MM.1S (cell line): ENCODE measurements around the gene STX8.

Source experiments
- DNase-seq: peaks from one replicate; pipeline ENCODE4 v3.0.0-alpha.2; 2015
- H2AFZ ChIP-seq: fragments of 300-600 bp; sonication (generic); 2 replicates; pipeline ENCODE4 v1.6.0; 2016; ENCODE audit warnings: antibody characterized with exemption, low read length
- H3F3A ChIP-seq: fragments of 300-600 bp; sonication (generic); 2 replicates; pipeline ENCODE4 v1.6.1; 2016; ENCODE audit warnings: mild to moderate bottlenecking, antibody characterized with exemption, low read length, moderate library complexity, mixed read lengths; ENCODE audit not compliant: insufficient read depth
- H3K27ac ChIP-seq: fragments of 300-600 bp; sonication (generic); 2 replicates; pipeline ENCODE4 v1.5.1; 2016; ENCODE audit warnings: mild to moderate bottlenecking, low read length
- H3K27me3 ChIP-seq: fragments of 300-600 bp; sonication (generic); replicated peaks from 2 replicates; pipeline ENCODE4 v1.6.0; 2016; ENCODE audit warnings: low read length; ENCODE audit not compliant: insufficient read depth
- H3K36me3 ChIP-seq: fragments of 300-600 bp; sonication (generic); replicated peaks from 2 replicates; pipeline ENCODE4 v1.6.1; 2016; ENCODE audit warnings: mild to moderate bottlenecking, low read length, mixed read lengths; ENCODE audit not compliant: insufficient read depth
- H3K4me1 ChIP-seq: fragments of 300-600 bp; sonication (generic); 2 replicates; pipeline ENCODE4 v1.6.1; 2016; ENCODE audit warnings: low read length, mixed read lengths
- H3K4me2 ChIP-seq: fragments of 300-600 bp; sonication (generic); 2 replicates; pipeline ENCODE4 v1.6.0; 2016; ENCODE audit warnings: low read depth, low read length
- H3K4me3 ChIP-seq: fragments of 300-600 bp; sonication (generic); 2 replicates; pipeline ENCODE4 v1.5.1; 2016; ENCODE audit warnings: low read length, mixed read lengths
- H3K79me2 ChIP-seq: fragments of 300-600 bp; sonication (generic); 2 replicates; pipeline ENCODE4 v1.6.1; 2016; ENCODE audit warnings: mixed run types, low read length, mixed read lengths
- H3K9ac ChIP-seq: fragments of 300-600 bp; sonication (generic); 2 replicates; pipeline ENCODE4 v1.6.1; 2016; ENCODE audit warnings: low read length, mixed read lengths
- H3K9me2 ChIP-seq: fragments of 300-600 bp; sonication (generic); replicated peaks from 2 replicates; pipeline ENCODE4 v1.6.1; 2016; ENCODE audit warnings: mild to moderate bottlenecking, low read length, mixed read lengths; ENCODE audit not compliant: insufficient read depth
- H3K9me3 ChIP-seq: fragments of 300-600 bp; sonication (generic); replicated peaks from 2 replicates; pipeline ENCODE4 v1.6.1; 2016; ENCODE audit warnings: mild to moderate bottlenecking, low read length, mixed read lengths; ENCODE audit not compliant: insufficient read depth
- H4K20me1 ChIP-seq: fragments of 300-600 bp; sonication (generic); 2 replicates; pipeline ENCODE4 v1.6.1; 2016; ENCODE audit warnings: mild to moderate bottlenecking, low read length, moderate library complexity, mixed read lengths; ENCODE audit not compliant: insufficient read depth
- EZH2 ChIP-seq: fragments of 300-600 bp; sonication (generic); optimal IDR thresholded peaks from 2 replicates; pipeline ENCODE3; 2017; ENCODE audit warnings: low read depth, mild to moderate bottlenecking, antibody characterized with exemption, low read length, mixed read lengths
- EZH2phosphoT487 ChIP-seq: fragments of 300-600 bp; sonication (generic); IDR thresholded peaks from 2 replicates; pipeline ENCODE4 v1.6.1; 2018; ENCODE audit warnings: antibody characterized with exemption, low read length
- TF ChIP-seq, protein P1 (sequence below): fragments of 300-600 bp; sonication (generic); IDR thresholded peaks from 2 replicates; pipeline ENCODE4 v1.5.1; 2016; ENCODE audit warnings: antibody characterized with exemption, low read length, mixed read lengths

Gene STX8

DNA sequence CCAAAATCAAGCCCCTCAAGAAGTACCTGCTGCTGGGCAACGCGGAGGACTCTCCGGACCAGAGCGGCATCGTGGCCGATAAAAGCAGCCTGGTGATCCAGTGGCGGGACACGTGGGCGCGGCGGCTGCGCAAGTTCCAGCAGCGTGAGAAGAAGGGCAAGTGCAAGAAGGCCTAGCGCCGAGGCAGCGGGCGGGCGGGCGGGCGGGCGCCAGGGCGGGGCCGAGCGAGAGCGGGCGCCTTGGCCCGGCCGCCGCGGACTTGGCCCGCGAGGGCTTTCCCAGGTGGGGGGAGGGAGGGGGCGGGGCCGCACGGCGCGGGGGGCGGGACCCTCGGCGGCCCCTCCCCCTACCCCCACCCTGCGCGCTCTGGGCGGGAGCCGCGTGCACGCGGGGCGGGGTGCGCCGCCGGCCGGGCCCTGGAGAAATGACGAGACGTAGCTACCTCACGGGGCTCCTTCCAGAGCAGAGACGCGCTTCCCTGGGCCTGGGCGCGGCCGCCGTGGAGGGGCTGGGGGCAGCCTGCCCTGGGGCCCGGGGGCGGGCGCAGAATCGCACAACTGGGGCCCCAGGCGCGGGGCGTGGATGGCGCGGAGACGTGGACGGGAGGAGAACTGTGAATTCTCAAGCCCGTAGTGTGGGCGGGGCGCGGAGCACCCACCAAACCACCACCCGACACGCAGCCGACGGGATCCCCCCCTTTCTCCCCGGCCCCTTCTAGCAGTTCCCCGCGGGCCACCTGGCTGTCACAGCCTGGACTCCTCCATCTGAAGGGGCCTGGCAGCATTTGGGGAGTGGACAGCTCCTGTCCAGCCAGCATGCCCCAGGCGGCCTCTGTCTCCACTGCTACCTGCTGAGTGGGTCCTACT, 335.6 kb downstream of the STX8 start:
- no peak overlapping the region for H3K4me3 ChIP-seq
- H4K20me1 ChIP-seq, result no peaks in the 10 kb centered on the region
- no peak overlapping the region for H2AFZ ChIP-seq
- H3K27ac ChIP-seq, result no peak overlapping the region
- no peaks in the 10 kb centered on the region for H3K9me2 ChIP-seq
- H3K36me3 ChIP-seq, result no peaks in the 10 kb centered on the region
- no peak for DNase-seq
- H3K9me3 ChIP-seq, result no peaks in the 10 kb centered on the region
- H3K27me3 ChIP-seq, result no peaks in the 10 kb centered on the region
- no peaks in the 10 kb centered on the region for H3K79me2 ChIP-seq
- H3K4me2 ChIP-seq, result no peak overlapping the region
- TF ChIP-seq EZH2 (no peak), EZH2phosphoT487 (no peak)
- TF ChIP-seq, protein P1, sequence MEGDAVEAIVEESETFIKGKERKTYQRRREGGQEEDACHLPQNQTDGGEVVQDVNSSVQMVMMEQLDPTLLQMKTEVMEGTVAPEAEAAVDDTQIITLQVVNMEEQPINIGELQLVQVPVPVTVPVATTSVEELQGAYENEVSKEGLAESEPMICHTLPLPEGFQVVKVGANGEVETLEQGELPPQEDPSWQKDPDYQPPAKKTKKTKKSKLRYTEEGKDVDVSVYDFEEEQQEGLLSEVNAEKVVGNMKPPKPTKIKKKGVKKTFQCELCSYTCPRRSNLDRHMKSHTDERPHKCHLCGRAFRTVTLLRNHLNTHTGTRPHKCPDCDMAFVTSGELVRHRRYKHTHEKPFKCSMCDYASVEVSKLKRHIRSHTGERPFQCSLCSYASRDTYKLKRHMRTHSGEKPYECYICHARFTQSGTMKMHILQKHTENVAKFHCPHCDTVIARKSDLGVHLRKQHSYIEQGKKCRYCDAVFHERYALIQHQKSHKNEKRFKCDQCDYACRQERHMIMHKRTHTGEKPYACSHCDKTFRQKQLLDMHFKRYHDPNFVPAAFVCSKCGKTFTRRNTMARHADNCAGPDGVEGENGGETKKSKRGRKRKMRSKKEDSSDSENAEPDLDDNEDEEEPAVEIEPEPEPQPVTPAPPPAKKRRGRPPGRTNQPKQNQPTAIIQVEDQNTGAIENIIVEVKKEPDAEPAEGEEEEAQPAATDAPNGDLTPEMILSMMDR, result no peak
- H3K9ac ChIP-seq, result no peak overlapping the region
- H3F3A ChIP-seq, result no peaks in the 10 kb centered on the region
- H3K4me1 ChIP-seq, result no peaks in the 10 kb centered on the region

DNA sequence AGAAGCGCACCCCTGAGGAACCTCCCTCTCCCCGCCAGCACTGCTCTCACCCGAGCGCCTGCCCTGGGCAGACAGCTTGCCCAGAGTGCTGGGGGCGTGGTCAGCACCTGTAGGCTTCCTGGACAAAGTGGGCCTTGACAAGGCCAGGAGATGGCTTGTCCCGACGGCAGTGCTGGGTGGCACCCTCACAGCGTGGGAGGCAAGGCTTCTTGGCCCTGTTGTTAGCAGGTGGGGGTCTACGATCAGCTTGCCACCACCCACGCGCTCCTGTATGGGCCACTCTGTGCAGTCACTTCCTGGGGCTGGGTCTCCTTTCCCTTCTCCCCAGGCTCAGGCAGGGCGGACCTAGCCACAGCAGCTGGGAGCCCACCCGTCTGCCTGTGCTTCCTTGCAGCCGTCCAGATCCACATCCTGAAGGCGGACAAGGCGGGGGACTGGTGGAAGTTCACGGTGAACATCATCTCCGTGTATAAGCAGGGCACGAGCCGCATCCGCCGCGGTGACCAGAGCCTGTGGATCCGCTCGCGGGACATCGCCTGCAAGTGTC, 336.3 kb downstream of the STX8 start:
- DNase-seq, result no peak
- no peak overlapping the region for H2AFZ ChIP-seq
- H3K79me2 ChIP-seq, result no peaks in the 10 kb centered on the region
- no peaks in the 10 kb centered on the region for H3K9me3 ChIP-seq
- no peaks in the 10 kb centered on the region for H4K20me1 ChIP-seq
- no peak overlapping the region for H3K4me2 ChIP-seq
- H3K9ac ChIP-seq, result no peak overlapping the region
- no peaks in the 10 kb centered on the region for H3K36me3 ChIP-seq
- TF ChIP-seq, protein P1, result no peak
- TF ChIP-seq EZH2phosphoT487 (no peak), EZH2 (no peak)
- no peak overlapping the region for H3K4me3 ChIP-seq
- H3K27me3 ChIP-seq, result peaks cover 1% of the 10 kb centered on the region
- H3K4me1 ChIP-seq, result no peaks in the 10 kb centered on the region
- no peak overlapping the region for H3K27ac ChIP-seq
- H3F3A ChIP-seq, result no peaks in the 10 kb centered on the region
- no peaks in the 10 kb centered on the region for H3K9me2 ChIP-seq

DNA sequence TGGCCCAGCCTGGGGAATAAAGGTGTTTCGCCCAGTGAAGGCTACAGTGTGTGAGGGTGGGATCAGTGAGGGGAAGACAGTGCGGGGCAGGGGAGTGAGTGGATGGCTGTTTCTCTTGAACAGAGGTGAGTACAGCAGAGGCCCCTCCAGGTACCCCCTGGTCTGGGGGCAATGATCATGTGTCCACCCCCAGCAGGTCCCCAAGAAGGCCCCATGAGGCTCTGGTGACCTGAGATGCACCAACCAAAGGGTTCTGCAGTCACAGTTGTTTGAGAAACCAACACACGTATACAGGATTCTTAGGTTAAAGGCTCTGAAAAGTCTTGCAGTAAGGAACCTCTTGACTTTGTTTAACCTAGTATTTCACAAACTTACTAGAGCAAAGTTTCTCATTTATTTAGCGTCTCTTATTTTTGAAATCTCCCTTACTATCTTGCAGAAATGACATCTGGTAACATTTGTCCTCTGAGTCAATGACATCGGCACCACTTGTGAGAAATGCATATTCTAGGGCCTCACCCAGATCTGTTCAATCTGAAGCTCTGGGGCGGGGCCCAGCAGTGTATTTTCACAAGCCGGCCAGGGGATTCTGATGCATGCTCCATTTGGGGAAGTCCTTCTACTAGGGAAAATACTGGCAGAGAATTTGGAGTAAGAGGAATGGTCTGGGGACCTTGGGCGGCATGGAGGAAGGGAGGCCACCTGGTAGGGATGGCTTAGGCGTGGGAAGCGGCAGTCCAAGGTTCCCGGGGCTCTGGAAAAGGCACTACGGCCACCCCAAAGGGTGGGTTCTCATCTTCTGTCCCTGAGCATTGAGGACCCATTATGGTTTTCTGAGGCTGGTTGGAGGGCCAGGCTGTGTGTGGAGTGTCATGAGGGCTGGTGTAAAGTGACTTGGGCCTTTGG, 337.0 kb downstream of the STX8 start:
- H3K27me3 ChIP-seq, result peaks cover 9% of the 10 kb centered on the region
- H3K27ac ChIP-seq, result no peak overlapping the region
- no peaks in the 10 kb centered on the region for H3K9me3 ChIP-seq
- H3K4me2 ChIP-seq, result no peak overlapping the region
- H3K79me2 ChIP-seq, result no peaks in the 10 kb centered on the region
- no peaks in the 10 kb centered on the region for H4K20me1 ChIP-seq
- TF ChIP-seq EZH2 (no peak), EZH2phosphoT487 (no peak)
- TF ChIP-seq, protein P1, result no peak
- no peak overlapping the region for H2AFZ ChIP-seq
- no peaks in the 10 kb centered on the region for H3K36me3 ChIP-seq
- DNase-seq, result no peak
- no peak overlapping the region for H3K4me3 ChIP-seq
- H3F3A ChIP-seq, result no peaks in the 10 kb centered on the region
- no peaks in the 10 kb centered on the region for H3K4me1 ChIP-seq
- H3K9me2 ChIP-seq, result no peaks in the 10 kb centered on the region
- H3K9ac ChIP-seq, result no peak overlapping the region
